ENCODE measurements around the gene TMEM255A.

TMEM255A gene

DNA sequence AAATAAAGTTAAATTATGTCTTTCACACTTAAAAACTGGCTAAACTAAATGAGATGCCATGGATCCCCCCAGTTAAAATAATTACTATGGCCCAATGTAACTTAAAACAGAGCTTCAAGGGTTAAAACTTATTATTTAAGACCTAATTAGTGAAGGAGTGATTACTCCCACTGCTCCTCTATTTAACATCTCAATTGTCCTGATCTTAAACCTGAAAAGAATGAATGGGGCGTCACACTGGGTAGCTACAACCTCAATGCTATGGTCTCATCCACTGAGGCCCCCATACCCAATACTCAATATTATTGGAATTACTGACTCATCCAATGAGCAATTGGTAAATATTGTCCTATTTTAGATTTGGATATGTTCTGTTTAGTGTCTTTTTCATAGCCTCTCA is 21.1 kb upstream of the TMEM255A start:
- no peak overlapping the region for H3K27ac ChIP-seq (ENCODE audit: low read length)
- peaks cover 0 to 7% of the 10 kb centered on the region in 2 donors for H3K27me3 ChIP-seq (ENCODE audit: control insufficient read depth in 1 of 2, insufficient read depth in 2 of 2, low read length in 2 of 2)
- no peaks in the 10 kb centered on the region for H3K36me3 ChIP-seq (ENCODE audit: control insufficient read depth in 2 of 2, insufficient read depth in 2 of 2, low read length in 2 of 2)
- H3K4me1 ChIP-seq (ENCODE audit: control insufficient read depth, insufficient read depth, low read length): no peaks in the 10 kb centered on the region
- peaks cover 0 to 5% of the 10 kb centered on the region in 2 donors for H3K9me3 ChIP-seq (ENCODE audit: control insufficient read depth in 2 of 2, low read length in 2 of 2)
- no peak overlapping the region for H3K4me3 ChIP-seq (ENCODE audit: low read length in 2 of 2)
- H3K9ac ChIP-seq (ENCODE audit: low read length in 2 of 2): no peak overlapping the region

GRCh38 chrX:120331116-120331515 is 19.9 kb upstream of the TMEM255A start:
- H3K4me3 ChIP-seq (ENCODE audit: low read length in 2 of 2): no peak overlapping the region
- H3K4me1 ChIP-seq (ENCODE audit: control insufficient read depth, insufficient read depth, low read length): no peaks in the 10 kb centered on the region
- no peak overlapping the region for H3K9ac ChIP-seq (ENCODE audit: low read length in 2 of 2)
- no peaks in the 10 kb centered on the region for H3K36me3 ChIP-seq (ENCODE audit: control insufficient read depth in 2 of 2, insufficient read depth in 2 of 2, low read length in 2 of 2)
- no peaks in the 10 kb centered on the region for H3K9me3 ChIP-seq (ENCODE audit: control insufficient read depth in 2 of 2, low read length in 2 of 2)
- H3K27ac ChIP-seq (ENCODE audit: low read length): no peak overlapping the region
- peaks cover 0 to 7% of the 10 kb centered on the region in 2 donors for H3K27me3 ChIP-seq (ENCODE audit: control insufficient read depth in 1 of 2, insufficient read depth in 2 of 2, low read length in 2 of 2)

DNA sequence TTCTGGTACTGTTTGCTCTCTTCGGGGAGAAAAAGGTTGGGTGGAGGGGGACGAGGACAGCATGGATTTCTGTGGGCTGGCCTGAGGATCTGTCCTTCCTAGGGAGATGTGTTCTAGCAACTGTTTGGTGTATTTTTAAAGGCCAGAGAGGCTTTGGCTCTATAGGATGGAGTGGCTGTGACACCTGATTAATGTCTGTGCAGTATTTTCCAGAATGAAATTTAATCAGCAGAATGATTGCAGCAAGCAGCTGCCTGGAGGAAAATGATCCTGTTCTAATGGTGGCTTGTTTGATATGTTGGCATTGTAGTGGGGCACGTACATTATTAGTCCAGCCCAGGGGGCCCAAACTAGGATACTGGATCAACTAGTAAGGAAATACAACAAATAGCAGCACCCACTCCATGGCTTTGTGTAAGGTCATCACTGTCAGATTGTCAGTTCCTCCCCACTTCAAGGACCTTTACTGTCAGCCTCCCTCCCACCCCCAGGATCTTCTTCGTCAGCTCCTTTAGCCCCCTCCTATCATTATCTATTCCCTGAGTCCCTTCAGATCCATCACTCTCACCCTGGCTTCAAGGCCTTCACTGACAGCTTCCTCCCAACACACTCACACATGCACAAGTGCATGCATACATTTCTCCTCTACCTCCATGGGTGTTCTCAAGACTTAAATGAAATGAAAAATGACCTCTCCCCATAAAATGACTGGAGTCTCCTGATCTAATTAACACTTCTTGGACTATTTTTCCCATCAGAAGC is 10.4 kb upstream of the TMEM255A start:
- Histone ChIP-seq H3K4me1 (ENCODE audit: control insufficient read depth, insufficient read depth, low read length) (no peaks in the 10 kb centered on the region), H3K27ac (ENCODE audit: low read length) (no peak overlapping the region), H3K27me3 (ENCODE audit: control insufficient read depth in 1 of 2, insufficient read depth in 2 of 2, low read length in 2 of 2) (peaks cover 0 to 19% of the 10 kb centered on the region in 2 donors), H3K4me3 (ENCODE audit: low read length in 2 of 2) (no peak overlapping the region), H3K9ac (ENCODE audit: low read length in 2 of 2) (no peak overlapping the region), H3K9me3 (ENCODE audit: control insufficient read depth in 2 of 2, low read length in 2 of 2) (no peaks in the 10 kb centered on the region), H3K36me3 (ENCODE audit: control insufficient read depth in 2 of 2, insufficient read depth in 2 of 2, low read length in 2 of 2) (no peaks in the 10 kb centered on the region)

GRCh38 chrX:120318411-120318810 is 7.2 kb upstream of the TMEM255A start:
- Histone ChIP-seq H3K27ac (ENCODE audit: low read length) (no peak overlapping the region), H3K4me1 (ENCODE audit: control insufficient read depth, insufficient read depth, low read length) (no peaks in the 10 kb centered on the region), H3K9ac (ENCODE audit: low read length in 2 of 2) (no peak overlapping the region), H3K9me3 (ENCODE audit: control insufficient read depth in 2 of 2, low read length in 2 of 2) (no peaks in the 10 kb centered on the region), H3K36me3 (ENCODE audit: control insufficient read depth in 2 of 2, insufficient read depth in 2 of 2, low read length in 2 of 2) (no peaks in the 10 kb centered on the region), H3K4me3 (ENCODE audit: low read length in 2 of 2) (no peak overlapping the region), H3K27me3 (ENCODE audit: control insufficient read depth in 1 of 2, insufficient read depth in 2 of 2, low read length in 2 of 2) (peaks cover 0 to 33% of the 10 kb centered on the region in 2 donors)

DNA sequence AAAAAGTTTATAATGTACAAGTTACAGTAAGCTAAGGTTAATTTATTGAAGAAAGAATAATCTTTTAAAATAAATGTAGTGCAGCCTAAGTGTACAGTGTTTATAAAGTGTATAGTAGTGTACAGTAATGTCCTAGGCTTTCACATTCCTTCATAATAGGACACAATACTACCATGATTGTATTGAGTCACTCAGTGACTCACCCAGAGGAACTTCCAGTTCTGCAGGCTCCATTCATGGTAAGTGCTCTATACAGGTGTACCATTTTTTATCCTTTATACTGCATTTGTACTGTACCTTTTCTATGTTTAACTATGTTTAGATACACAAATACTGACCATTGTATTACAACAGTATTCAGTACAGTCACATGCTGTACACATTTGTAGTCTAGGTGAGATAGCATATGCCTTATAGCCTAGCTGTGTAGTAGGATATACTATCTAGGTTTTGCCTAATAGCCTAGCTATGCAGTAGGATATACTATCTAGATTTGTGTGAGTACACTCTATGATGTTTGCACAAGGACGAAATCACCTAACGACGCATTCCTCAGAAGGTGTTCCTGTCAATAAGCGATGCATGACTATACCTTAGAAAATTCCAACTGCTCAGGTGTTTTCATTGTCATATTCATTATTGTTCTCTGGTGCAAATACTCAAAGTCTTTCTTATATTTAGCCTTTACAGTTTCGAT is 5.5 kb upstream of the TMEM255A start:
- Histone ChIP-seq H3K36me3 (ENCODE audit: control insufficient read depth in 2 of 2, insufficient read depth in 2 of 2, low read length in 2 of 2) (no peaks in the 10 kb centered on the region), H3K4me1 (ENCODE audit: control insufficient read depth, insufficient read depth, low read length) (peaks cover under 1% of the 10 kb centered on the region), H3K27me3 (ENCODE audit: control insufficient read depth in 1 of 2, insufficient read depth in 2 of 2, low read length in 2 of 2) (peaks cover 7 to 42% of the 10 kb centered on the region in 2 donors), H3K9ac (ENCODE audit: low read length in 2 of 2) (no peak overlapping the region), H3K27ac (ENCODE audit: low read length) (no peak overlapping the region), H3K4me3 (ENCODE audit: low read length in 2 of 2) (no peak overlapping the region), H3K9me3 (ENCODE audit: control insufficient read depth in 2 of 2, low read length in 2 of 2) (no peaks in the 10 kb centered on the region)

DNA sequence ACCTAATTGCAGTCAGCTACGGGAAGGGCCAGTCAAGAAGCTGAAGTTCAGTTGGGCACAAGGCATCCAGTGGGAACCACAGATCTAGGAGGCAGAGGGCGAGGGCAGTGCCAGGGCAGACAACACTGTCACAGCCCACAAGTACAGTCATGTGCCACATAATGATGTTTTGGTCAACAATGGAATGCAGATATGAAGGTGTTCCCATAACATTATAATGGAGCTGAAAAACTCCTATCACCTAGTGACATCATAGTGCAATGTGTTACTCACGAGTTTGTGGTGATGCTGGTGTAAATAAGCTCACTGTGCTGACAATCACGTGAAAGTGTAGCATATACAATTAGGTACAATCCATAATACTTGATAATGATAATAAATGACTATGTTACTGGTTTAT is 4.5 kb upstream of the TMEM255A start:
- Histone ChIP-seq H3K27me3 (ENCODE audit: control insufficient read depth in 1 of 2, insufficient read depth in 2 of 2, low read length in 2 of 2) (peaks cover 14 to 46% of the 10 kb centered on the region in 2 donors), H3K36me3 (ENCODE audit: control insufficient read depth in 2 of 2, insufficient read depth in 2 of 2, low read length in 2 of 2) (no peaks in the 10 kb centered on the region), H3K9me3 (ENCODE audit: control insufficient read depth in 2 of 2, low read length in 2 of 2) (no peaks in the 10 kb centered on the region), H3K4me3 (ENCODE audit: low read length in 2 of 2) (no peak overlapping the region), H3K4me1 (ENCODE audit: control insufficient read depth, insufficient read depth, low read length) (peaks cover 6% of the 10 kb centered on the region), H3K27ac (ENCODE audit: low read length) (no peak overlapping the region), H3K9ac (ENCODE audit: low read length in 2 of 2) (no peak overlapping the region)

DNA sequence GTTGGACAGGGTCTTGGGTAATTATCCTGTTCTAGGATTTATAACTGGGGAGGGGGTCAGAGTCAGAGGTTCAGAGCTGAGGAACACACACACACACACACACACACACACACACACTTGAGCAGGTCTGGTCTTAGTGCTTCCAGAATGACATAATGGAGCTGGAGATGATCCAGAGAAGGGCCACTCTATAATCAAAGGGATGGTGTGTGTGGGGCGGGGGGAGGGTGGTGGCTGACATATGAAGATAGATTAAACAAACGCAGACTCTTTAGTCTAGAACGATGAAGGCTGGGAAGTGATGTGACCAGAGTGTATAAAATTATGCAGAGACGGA is 434 bp upstream of the TMEM255A start:
- H3K27ac ChIP-seq (ENCODE audit: low read length): no peak overlapping the region
- no peak overlapping the region for H3K9ac ChIP-seq (ENCODE audit: low read length in 2 of 2)
- H3K4me1 ChIP-seq (ENCODE audit: control insufficient read depth, insufficient read depth, low read length): peaks cover 16% of the 10 kb centered on the region
- H3K4me3 ChIP-seq (ENCODE audit: low read length in 2 of 2): no peak overlapping the region
- no peaks in the 10 kb centered on the region for H3K9me3 ChIP-seq (ENCODE audit: control insufficient read depth in 2 of 2, low read length in 2 of 2)
- no peaks in the 10 kb centered on the region for H3K36me3 ChIP-seq (ENCODE audit: control insufficient read depth in 2 of 2, insufficient read depth in 2 of 2, low read length in 2 of 2)
- peaks cover 41 to 49% of the 10 kb centered on the region in 2 donors for H3K27me3 ChIP-seq (ENCODE audit: control insufficient read depth in 1 of 2, insufficient read depth in 2 of 2, low read length in 2 of 2)

DNA sequence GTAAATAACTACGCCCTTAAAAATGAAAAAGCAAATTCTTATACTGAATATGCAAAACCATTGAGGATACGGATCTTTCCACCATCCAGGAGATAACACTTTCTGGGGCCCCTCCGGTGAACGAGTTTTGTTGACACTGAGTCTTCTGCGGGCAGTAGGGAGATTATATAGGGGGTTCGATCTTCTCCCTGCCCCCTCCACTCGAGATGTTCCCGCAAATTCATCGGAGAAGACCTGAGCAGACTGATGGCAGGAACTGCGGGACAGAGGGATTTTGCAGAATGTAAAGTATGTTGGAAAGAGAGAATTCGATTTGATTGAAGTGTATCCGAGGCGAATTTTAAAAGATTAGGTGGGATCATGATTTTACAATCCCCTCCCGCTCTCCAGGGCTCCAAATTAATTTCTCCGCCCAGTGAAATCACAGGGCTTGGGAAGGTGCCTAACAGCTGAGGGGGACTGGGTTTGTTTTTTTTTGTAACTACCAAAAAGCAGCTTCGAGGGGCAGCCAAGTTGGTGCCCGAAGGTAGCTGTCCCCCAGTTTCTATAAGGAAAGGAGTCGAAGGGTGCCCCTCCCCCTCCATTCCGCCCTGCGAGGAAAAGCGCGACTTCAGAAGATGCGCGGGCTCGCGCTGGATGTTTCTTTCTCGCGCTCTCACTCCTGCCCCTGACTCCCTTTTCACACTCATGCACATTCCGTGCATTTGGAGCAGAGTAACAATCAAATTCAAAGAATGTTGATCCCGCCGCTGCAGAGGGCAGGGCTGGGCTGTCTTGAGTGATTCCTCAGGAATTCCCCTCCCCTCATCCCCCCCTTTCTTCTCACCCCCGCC is 1.2 kb downstream of the TMEM255A start:
- H3K4me1 ChIP-seq (ENCODE audit: control insufficient read depth, insufficient read depth, low read length): peaks cover 16% of the 10 kb centered on the region
- H3K9me3 ChIP-seq (ENCODE audit: control insufficient read depth in 2 of 2, low read length in 2 of 2): no peaks in the 10 kb centered on the region
- H3K9ac ChIP-seq (ENCODE audit: low read length in 2 of 2): no peak overlapping the region
- no peaks in the 10 kb centered on the region for H3K36me3 ChIP-seq (ENCODE audit: control insufficient read depth in 2 of 2, insufficient read depth in 2 of 2, low read length in 2 of 2)
- peak overlapping the region; percentile 47 to 61 for H3K4me3 ChIP-seq (ENCODE audit: low read length in 2 of 2)
- no peak overlapping the region for H3K27ac ChIP-seq (ENCODE audit: low read length)
- H3K27me3 ChIP-seq (ENCODE audit: control insufficient read depth in 1 of 2, insufficient read depth in 2 of 2, low read length in 2 of 2): peaks cover 41 to 50% of the 10 kb centered on the region in 2 donors

- Histone ChIP-seq H3K36me3 (ENCODE audit: control insufficient read depth in 2 of 2, insufficient read depth in 2 of 2, low read length in 2 of 2) (no peaks in the 10 kb centered on the region), H3K9me3 (ENCODE audit: control insufficient read depth in 2 of 2, low read length in 2 of 2) (no peaks in the 10 kb centered on the region), H3K4me1 (ENCODE audit: control insufficient read depth, insufficient read depth, low read length) (peaks cover 16% of the 10 kb centered on the region), H3K4me3 (ENCODE audit: low read length in 2 of 2) (peak overlapping the region; percentile 47 to 61), H3K27me3 (ENCODE audit: control insufficient read depth in 1 of 2, insufficient read depth in 2 of 2, low read length in 2 of 2) (peaks cover 41 to 46% of the 10 kb centered on the region in 2 donors), H3K9ac (ENCODE audit: low read length in 2 of 2) (no peak overlapping the region), H3K27ac (ENCODE audit: low read length) (no peak overlapping the region)
These were observed 2.0 kb downstream of the TMEM255A start for GRCh38 chrX:120308959-120309872.

- Histone ChIP-seq H3K9ac (ENCODE audit: low read length in 2 of 2) (no peak overlapping the region), H3K36me3 (ENCODE audit: control insufficient read depth in 2 of 2, insufficient read depth in 2 of 2, low read length in 2 of 2) (no peaks in the 10 kb centered on the region), H3K4me1 (ENCODE audit: control insufficient read depth, insufficient read depth, low read length) (peaks cover 16% of the 10 kb centered on the region), H3K27ac (ENCODE audit: low read length) (no peak overlapping the region), H3K4me3 (ENCODE audit: low read length in 2 of 2) (no peak overlapping the region), H3K9me3 (ENCODE audit: control insufficient read depth in 2 of 2, low read length in 2 of 2) (no peaks in the 10 kb centered on the region), H3K27me3 (ENCODE audit: control insufficient read depth in 1 of 2, insufficient read depth in 2 of 2, low read length in 2 of 2) (peaks cover 41 to 48% of the 10 kb centered on the region in 2 donors)
These were observed 2.7 kb downstream of the TMEM255A start for GRCh38 chrX:120308558-120308957.
